Measurements from ENCODE around the gene ZNF280A. TPM values are rescaled to one million over a fixed set of nuclear protein-coding genes. Genes with fewer than 3 reads are reported as not detected.

The ZNF280A gene
- total and polyA plus RNA-seq, 2 of the 8 experiments (the other 6 are each of a cell fraction or from before 2014, with no cell fraction given), result 0.09 to 0.61 TPM

DNA sequence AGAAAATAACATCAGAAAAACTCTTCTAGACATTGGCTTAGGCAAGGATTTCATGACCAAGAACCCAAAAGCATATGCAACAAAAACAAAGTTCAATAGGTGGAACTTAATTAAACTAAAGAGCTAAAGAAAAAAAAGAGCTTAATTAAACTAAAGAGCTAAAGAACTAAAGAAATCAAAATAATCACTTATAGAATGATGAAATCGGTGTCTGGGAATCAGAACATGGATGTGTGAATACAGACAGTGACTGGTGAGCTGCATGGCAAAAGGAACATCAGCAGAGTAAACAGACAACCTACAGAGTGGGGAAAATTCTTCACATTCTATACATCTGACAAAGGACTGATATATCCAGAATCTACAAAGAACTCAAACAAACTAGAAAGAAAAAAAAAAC, 53.0 kb downstream of the ZNF280A start:
- Histone ChIP-seq H3K4me3 (ENCODE audit: extremely low read depth in 1 of 4, insufficient read depth in 2 of 4, low read depth in 3 of 4, low read length in 4 of 4) (no peak overlapping the region), H3K23ac (ENCODE audit: insufficient read length) (no peak overlapping the region), H3K79me2 (ENCODE audit: control insufficient read depth in 1 of 2, insufficient read depth in 2 of 2, low read length in 2 of 2) (no peaks in the 10 kb centered on the region), H4K8ac (ENCODE audit: extremely low read depth, insufficient read depth, low read length) (no peak overlapping the region), H3K18ac (ENCODE audit: extremely low read depth, low read length) (no peak overlapping the region), H3K79me1 (ENCODE audit: low read depth, low read length) (no peaks in the 10 kb centered on the region), H2AK5ac (ENCODE audit: low read depth, low read length) (no peak overlapping the region), H3K9ac (replicated peaks in 1 of 4; ENCODE audit: extremely low read depth in 1 of 4, low read depth in 3 of 4, low read length in 3 of 4) (no peak overlapping the region), H3K4me1 (replicated peaks in 1 of 4; ENCODE audit: control insufficient read depth in 3 of 4, insufficient read depth in 4 of 4, low read length in 3 of 4) (peaks cover 0 to 6% (median 0%) of the 10 kb centered on the region in 4 experiments; a peak in 1 of 7 replicates), H2BK120ac (replicated peaks; ENCODE audit: low read depth, low read length) (no peak overlapping the region), H3K4ac (replicated peaks; ENCODE audit: insufficient read length, low read depth, low read length) (no peak overlapping the region), H4K20me1 (replicated peaks in 1 of 2; ENCODE audit: control insufficient read depth in 1 of 2, insufficient read depth in 2 of 2, low read length in 2 of 2) (no peaks in the 10 kb centered on the region), H3K27me3 (replicated peaks in 1 of 4; ENCODE audit: control insufficient read depth in 3 of 4, extremely low read depth in 1 of 4, insufficient read depth in 3 of 4, low read length in 3 of 4) (peaks cover 3 to 25% (median 18%) of the 10 kb centered on the region in 4 experiments; a peak in 5 of 7 replicates), H2BK20ac (ENCODE audit: low read length) (no peak overlapping the region), H4K5ac (ENCODE audit: insufficient read length, low read depth, low read length) (no peak overlapping the region), H2BK15ac (ENCODE audit: low read length) (no peak overlapping the region), H3K56ac (replicated peaks; ENCODE audit: insufficient read length, low read depth, low read length) (no peak overlapping the region), H3K36me3 (ENCODE audit: control insufficient read depth in 2 of 4, insufficient read depth in 4 of 4, low read length in 3 of 4) (no peaks in the 10 kb centered on the region; a peak in 1 of 8 replicates), H3K4me2 (ENCODE audit: insufficient read depth in 1 of 2, low read depth in 2 of 2, low read length in 2 of 2) (no peak overlapping the region), H3K14ac (ENCODE audit: insufficient read length) (no peak overlapping the region), H3K27ac (ENCODE audit: low read depth, low read length) (no peak overlapping the region), H3K23me2 (ENCODE audit: low read depth, low read length) (no peaks in the 10 kb centered on the region), H2BK5ac (ENCODE audit: low read depth, low read length) (no peak overlapping the region), H4K91ac (replicated peaks; ENCODE audit: insufficient read length, low read length) (no peak overlapping the region), H2AFZ (ENCODE audit: low read length) (no peak overlapping the region), H3K9me3 (ENCODE audit: insufficient read depth in 2 of 2, low read depth in 1 of 2, low read length in 1 of 2) (peaks cover 6 to 11% of the 10 kb centered on the region in 2 experiments), H2BK12ac (ENCODE audit: low read depth, low read length) (no peak overlapping the region)
- POLR2A ChIA-PET (ENCODE audit: partially characterized antibody), result no interaction called here
- CTCF ChIA-PET (ENCODE audit: partially characterized antibody), result interaction anchor here (0.6 to 12.8 kb wide), 2 partner anchors 490 to 1047 kb away, joined by 3 to 206 read pairs; no protein-coding TSS in a partner anchor
- FAIRE-seq (no peak), DNase-seq (ENCODE audit: low read depth in 1 of 2, low spot score in 2 of 2) (no peak)
- WGBS, 2 experiments (ENCODE audit: extremely low coverage in 1 of 2, insufficient coverage in 1 of 2, insufficient read length in 1 of 2, insufficient replicate concordance in 2 of 2, low coverage in 1 of 2, low lambda C conversion rate in 2 of 2, missing lambda C conversion rate in 1 of 2), result 87% methylated on average over 1 of the region's 1 CpG; no CpG with 5 or more reads in 1 of the 2 experiments
- TF ChIP-seq GTF2F1 (IDR thresholded peaks at IDR 0.05; ENCODE audit: borderline replicate concordance, low read depth, low read length), result no peak
- TF ChIP-seq JUND (IDR thresholded peaks at IDR 0.05; ENCODE audit: low read length), result no peak
- no peak for TF ChIP-seq CTBP2 (IDR thresholded peaks at IDR 0.05; ENCODE audit: borderline replicate concordance, insufficient read depth, insufficient read length, low read length)
- TF ChIP-seq GABPA (IDR thresholded peaks at IDR 0.05; ENCODE audit: borderline replicate concordance, insufficient read depth, low read length), result no peak
- TF ChIP-seq SRF (IDR thresholded peaks at IDR 0.05; ENCODE audit: low read depth, low read length), result no peak
- TF ChIP-seq EP300 (IDR thresholded peaks at IDR 0.05; ENCODE audit: borderline replicate concordance in 1 of 2, low read depth in 2 of 2, low read length in 2 of 2), result no peak
- TF ChIP-seq CHD2 (IDR thresholded peaks at IDR 0.05; ENCODE audit: low read length), result no peak
- TF ChIP-seq USF2 (IDR thresholded peaks at IDR 0.05; ENCODE audit: low read length), result no peak
- TF ChIP-seq, protein P1, sequence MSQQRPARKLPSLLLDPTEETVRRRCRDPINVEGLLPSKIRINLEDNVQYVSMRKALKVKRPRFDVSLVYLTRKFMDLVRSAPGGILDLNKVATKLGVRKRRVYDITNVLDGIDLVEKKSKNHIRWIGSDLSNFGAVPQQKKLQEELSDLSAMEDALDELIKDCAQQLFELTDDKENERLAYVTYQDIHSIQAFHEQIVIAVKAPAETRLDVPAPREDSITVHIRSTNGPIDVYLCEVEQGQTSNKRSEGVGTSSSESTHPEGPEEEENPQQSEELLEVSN (IDR thresholded peaks at IDR 0.05), result no peak

Measured in H1 (cell line).